Measurements from ENCODE around the gene ARHGEF10L. TPM values are rescaled to one million over a fixed set of nuclear protein-coding genes. Genes with fewer than 3 reads are reported as not detected.

The ARHGEF10L gene
- total RNA-seq, 1 donor from 2014 or later: 20.3 TPM

DNA sequence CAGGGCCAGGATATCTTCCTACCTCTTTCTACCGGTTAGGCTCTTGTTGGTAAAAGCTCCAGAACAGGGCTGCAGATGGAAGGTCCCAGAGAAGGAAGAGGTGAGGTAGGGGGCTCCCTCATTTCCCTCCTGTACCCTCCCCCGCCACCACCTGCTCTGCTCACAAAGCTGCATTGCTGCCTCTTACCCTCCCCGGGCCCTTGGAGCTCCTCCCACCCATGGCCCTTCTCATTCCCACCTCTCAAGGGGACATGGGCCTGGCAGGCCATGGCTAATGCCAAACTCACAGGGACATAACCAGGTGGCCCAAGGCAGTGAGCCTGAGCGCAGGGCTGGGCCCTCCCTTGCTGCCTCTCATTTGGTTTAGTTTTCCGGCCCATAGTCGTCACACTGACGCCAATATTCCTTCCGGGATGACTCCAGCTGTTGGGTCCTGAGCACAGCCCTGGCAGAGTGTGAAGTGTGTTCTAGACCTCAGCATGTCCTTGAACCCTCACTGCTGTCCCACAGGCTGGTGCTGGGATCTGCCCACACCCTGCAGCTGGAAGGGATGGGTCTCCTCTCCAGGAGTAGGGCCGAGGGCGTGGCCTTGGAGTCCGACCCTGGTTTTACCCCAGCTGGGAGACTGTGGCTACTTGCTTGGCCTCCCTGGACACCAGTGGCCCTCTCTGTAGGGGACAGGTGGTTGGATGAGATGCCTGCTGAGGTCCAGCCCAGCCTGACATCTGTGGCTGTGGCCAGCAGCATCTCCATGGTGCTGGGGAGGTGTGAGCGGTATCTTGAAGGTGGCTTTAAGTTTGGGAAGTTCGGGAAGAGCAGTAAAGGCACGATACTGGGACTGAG lies 104.6 kb downstream of the ARHGEF10L start:
- H3K4me3 Mint-ChIP-seq: no peak overlapping the region
- H4K20me1 ChIP-seq (ENCODE audit: low read depth): no peaks in the 10 kb centered on the region

DNA sequence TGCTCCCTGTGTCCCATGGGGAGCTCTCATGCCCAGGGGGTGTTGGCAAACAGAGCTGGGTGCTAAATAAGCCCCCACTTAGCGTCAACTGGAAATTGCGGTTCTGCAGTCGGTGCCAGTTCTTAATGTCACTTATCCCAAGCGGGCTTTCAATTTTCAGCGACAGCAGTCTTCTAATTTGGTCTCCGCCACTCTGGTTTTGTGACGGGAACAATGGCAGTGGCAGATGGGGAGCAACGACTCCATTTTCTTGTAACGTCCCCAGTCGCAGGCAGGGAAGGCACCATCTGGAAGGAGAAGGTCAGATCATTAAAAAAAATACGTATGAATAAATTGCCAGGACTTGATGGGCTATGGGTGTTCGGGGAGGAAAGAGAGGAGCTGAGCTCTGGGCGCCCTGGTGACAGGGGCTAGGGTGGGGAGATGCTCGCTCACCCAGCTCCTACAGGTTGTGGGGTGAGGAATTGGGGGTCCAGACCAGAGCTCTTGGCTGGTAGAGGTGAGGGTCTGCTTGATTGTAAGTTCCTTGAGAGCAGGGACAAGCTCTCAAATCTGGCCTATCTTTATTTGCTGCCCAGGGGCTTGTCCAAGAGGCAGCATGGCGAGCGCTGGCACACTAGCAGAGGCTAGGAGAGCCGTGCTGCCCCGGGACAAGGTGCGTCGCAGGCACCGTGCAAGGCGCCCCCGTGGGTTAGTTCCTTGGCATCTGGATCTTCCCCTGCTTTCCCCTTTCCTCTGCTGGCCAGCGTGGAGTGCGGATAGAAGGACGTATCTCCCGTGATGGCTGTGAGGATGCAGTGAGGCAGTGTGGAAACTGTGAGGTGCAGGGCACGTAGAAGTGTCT lies 105.8 kb downstream of the ARHGEF10L start:
- Histone ChIP-seq H2AFZ (replicated peaks) (no peak overlapping the region), H3K79me2 (ENCODE audit: low read depth) (no peaks in the 10 kb centered on the region), H3K9me3 (ENCODE audit: low read depth) (no peaks in the 10 kb centered on the region), H3F3A (ENCODE audit: low read depth) (no peaks in the 10 kb centered on the region), H3K4me1 (no peaks in the 10 kb centered on the region), H3K27me3 (no peaks in the 10 kb centered on the region), H3K36me3 (no peaks in the 10 kb centered on the region), H3K4me2 (no peak overlapping the region), H4K20me1 (ENCODE audit: low read depth) (no peaks in the 10 kb centered on the region), H3K27ac (no peak overlapping the region), H3K4me3 (no peak overlapping the region), H3K9ac (no peak overlapping the region)
- TF ChIP-seq, protein P1, sequence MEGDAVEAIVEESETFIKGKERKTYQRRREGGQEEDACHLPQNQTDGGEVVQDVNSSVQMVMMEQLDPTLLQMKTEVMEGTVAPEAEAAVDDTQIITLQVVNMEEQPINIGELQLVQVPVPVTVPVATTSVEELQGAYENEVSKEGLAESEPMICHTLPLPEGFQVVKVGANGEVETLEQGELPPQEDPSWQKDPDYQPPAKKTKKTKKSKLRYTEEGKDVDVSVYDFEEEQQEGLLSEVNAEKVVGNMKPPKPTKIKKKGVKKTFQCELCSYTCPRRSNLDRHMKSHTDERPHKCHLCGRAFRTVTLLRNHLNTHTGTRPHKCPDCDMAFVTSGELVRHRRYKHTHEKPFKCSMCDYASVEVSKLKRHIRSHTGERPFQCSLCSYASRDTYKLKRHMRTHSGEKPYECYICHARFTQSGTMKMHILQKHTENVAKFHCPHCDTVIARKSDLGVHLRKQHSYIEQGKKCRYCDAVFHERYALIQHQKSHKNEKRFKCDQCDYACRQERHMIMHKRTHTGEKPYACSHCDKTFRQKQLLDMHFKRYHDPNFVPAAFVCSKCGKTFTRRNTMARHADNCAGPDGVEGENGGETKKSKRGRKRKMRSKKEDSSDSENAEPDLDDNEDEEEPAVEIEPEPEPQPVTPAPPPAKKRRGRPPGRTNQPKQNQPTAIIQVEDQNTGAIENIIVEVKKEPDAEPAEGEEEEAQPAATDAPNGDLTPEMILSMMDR (IDR thresholded peaks at IDR 0.05): no peak
- TF ChIP-seq EZH2phosphoT487 (IDR thresholded peaks at IDR 0.05): no peak
- TF ChIP-seq EZH2 (IDR thresholded peaks at IDR 0.05): no peak
- no peaks in the 10 kb centered on the region for H3K9me3 Mint-ChIP-seq
- H3K4me3 Mint-ChIP-seq: no peak overlapping the region
- DNase-seq (ENCODE audit: low spot score): no peak
- H3K27me3 Mint-ChIP-seq (ENCODE audit: insufficient read depth, low read depth): peaks cover 7% of the 10 kb centered on the region
- H3K4me1 Mint-ChIP-seq: no peaks in the 10 kb centered on the region
- peaks cover 7% of the 10 kb centered on the region for H3K36me3 Mint-ChIP-seq
- peak overlapping the region; percentile 87 for H3K27ac Mint-ChIP-seq

More for the DNA sequence above, 104.6 kb downstream of the ARHGEF10L start:
- no peaks in the 10 kb centered on the region for H3K79me2 ChIP-seq (ENCODE audit: low read depth)
- H3K4me1 ChIP-seq: no peaks in the 10 kb centered on the region
- H2AFZ ChIP-seq (replicated peaks): no peak overlapping the region
- H3K36me3 Mint-ChIP-seq: peaks cover 11% of the 10 kb centered on the region
- TF ChIP-seq EZH2phosphoT487 (IDR thresholded peaks at IDR 0.05): no peak
- TF ChIP-seq EZH2 (IDR thresholded peaks at IDR 0.05): no peak
- TF ChIP-seq, protein P1 (IDR thresholded peaks at IDR 0.05): no peak
- no peaks in the 10 kb centered on the region for H3K4me1 Mint-ChIP-seq
- no peaks in the 10 kb centered on the region for H3K9me3 Mint-ChIP-seq
- no peak overlapping the region for H3K4me2 ChIP-seq
- H3K27me3 Mint-ChIP-seq (ENCODE audit: insufficient read depth, low read depth): peaks cover 7% of the 10 kb centered on the region
- no peaks in the 10 kb centered on the region for H3K27me3 ChIP-seq
- H3K4me3 ChIP-seq: no peak overlapping the region
- no peak overlapping the region for H3K9ac ChIP-seq
- no peaks in the 10 kb centered on the region for H3F3A ChIP-seq (ENCODE audit: low read depth)
- H3K9me3 ChIP-seq (ENCODE audit: low read depth): no peaks in the 10 kb centered on the region
- no peak overlapping the region for H3K27ac Mint-ChIP-seq
- H3K36me3 ChIP-seq: no peaks in the 10 kb centered on the region
- H3K27ac ChIP-seq: no peak overlapping the region
- DNase-seq (ENCODE audit: low spot score): no peak

DNA sequence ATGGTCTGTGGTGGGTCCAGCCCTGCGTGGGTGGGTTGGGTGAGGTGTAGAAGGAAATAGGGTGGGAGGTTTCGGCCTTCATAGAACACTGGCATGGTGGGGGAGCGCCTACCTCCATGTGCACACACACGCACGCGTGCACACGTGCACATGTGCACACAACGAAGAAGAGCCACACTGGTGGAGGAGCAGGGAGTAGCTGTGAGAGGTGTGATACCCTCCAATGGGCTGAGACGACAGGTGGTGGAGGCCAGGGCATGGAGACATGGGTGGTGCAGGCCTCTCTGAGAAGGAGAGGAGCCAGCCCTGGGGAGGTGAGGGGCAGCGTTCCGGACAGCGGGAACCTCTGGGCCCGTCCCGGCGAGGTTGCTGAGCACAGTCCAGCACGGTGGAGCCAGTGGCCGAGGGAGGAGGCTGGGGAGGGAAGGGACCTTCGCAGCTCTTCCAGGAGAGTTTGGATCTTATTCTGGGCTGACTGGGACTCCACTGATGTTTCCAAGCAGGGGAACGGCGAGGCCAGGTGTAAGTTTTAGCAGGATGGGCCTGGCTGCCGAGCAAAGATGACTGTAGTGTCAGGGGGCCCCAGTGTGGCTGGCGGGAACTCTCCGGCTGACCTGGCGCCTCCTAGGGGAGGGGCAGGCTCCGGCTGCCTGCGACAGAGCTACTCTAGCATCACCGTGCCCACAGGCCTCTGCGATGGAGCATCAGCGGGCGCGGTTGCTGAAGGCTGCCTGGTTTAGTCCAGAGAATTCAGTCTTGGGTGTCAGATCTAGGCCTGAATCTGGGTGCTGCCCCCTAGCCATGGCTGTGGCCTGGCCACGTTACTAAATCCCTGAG lies 107.2 kb downstream of the ARHGEF10L start:
- Histone ChIP-seq H3K9ac (no peak overlapping the region), H2AFZ (replicated peaks) (no peak overlapping the region), H3K27ac (no peak overlapping the region), H3K27me3 (no peaks in the 10 kb centered on the region), H3K9me3 (ENCODE audit: low read depth) (no peaks in the 10 kb centered on the region), H3K4me2 (no peak overlapping the region), H3F3A (ENCODE audit: low read depth) (no peaks in the 10 kb centered on the region), H3K36me3 (no peaks in the 10 kb centered on the region), H3K4me3 (no peak overlapping the region), H3K79me2 (ENCODE audit: low read depth) (no peaks in the 10 kb centered on the region), H3K4me1 (no peaks in the 10 kb centered on the region), H4K20me1 (ENCODE audit: low read depth) (no peaks in the 10 kb centered on the region)
- H3K9me3 Mint-ChIP-seq: no peaks in the 10 kb centered on the region
- no peak for TF ChIP-seq EZH2phosphoT487 (IDR thresholded peaks at IDR 0.05)
- TF ChIP-seq, protein P1 (IDR thresholded peaks at IDR 0.05): peak; percentile 9
- peak overlapping the region; percentile 58 for H3K27ac Mint-ChIP-seq
- H3K27me3 Mint-ChIP-seq (ENCODE audit: insufficient read depth, low read depth): peaks cover 7% of the 10 kb centered on the region
- peaks cover 5% of the 10 kb centered on the region for H3K36me3 Mint-ChIP-seq
- DNase-seq (ENCODE audit: low spot score): no peak
- H3K4me1 Mint-ChIP-seq: no peaks in the 10 kb centered on the region
- peak overlapping the region; percentile 18 for H3K4me3 Mint-ChIP-seq

All from neural progenitor cell (in vitro differentiated cells).